ENCODE results near the gene DDX3X. TPM values are rescaled to one million over a fixed set of nuclear protein-coding genes. Genes with fewer than 3 reads are reported as not detected.
"Not testable (repeated sequence)": the region's sequence is repeated elsewhere in the genome, so short reads cannot be mapped to it uniquely, and the experiment has no call there.

Gene DDX3X
- total and polyA plus RNA-seq, 7 experiments from 2014 or later = 209 to 790 (median 295) TPM

DNA sequence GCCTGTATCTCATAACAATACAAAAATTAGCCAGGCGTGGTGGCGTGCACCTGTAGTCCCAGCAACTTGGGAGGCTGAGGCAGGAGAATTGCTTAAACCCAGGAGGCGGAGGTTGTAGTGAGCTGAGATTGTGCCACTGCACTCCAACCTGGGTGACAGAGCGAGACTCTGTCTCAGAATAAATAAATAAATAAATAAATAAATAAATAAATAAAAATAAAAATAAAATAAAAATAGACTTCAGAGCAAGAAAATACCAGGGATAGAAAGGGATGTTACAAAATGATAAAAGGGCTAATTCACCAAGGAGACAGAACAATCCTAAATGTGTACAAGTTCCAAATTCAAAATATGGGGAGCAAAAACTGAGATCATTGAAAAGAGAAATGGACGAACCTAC is 37.6 kb downstream of the DDX3X start:
- POLR2A ChIA-PET; DNase-seq; H3K27me3 ChIP-seq (ENCODE audit: control insufficient read depth in 2 of 2, insufficient read depth in 2 of 2, low read length in 2 of 2); H3K27me3 Mint-ChIP-seq; H3K36me3 Mint-ChIP-seq; H3K4me3 ChIP-seq (ENCODE audit: low read length); H3K4me1 Mint-ChIP-seq; ATAC-seq; H3K27ac Mint-ChIP-seq; CTCF ChIA-PET; H3K27ac ChIP-seq (ENCODE audit: low read depth, low read length); H3K36me3 ChIP-seq (ENCODE audit: control insufficient read depth in 2 of 3, insufficient read depth in 3 of 3, low read length in 3 of 3); H3K9me3 ChIP-seq (ENCODE audit: control insufficient read depth in 2 of 3, low read length in 3 of 3); intact Hi-C loops (cut with micrococcal nuclease); H3K4me1 ChIP-seq (ENCODE audit: control insufficient read depth in 2 of 2, insufficient read depth in 2 of 2, low read length in 2 of 2); H3K4me3 Mint-ChIP-seq; H3K9me3 Mint-ChIP-seq: not testable (repeated sequence)

- ATAC-seq (no peak), DNase-seq (no peak)
- H3K4me1 ChIP-seq (ENCODE audit: control insufficient read depth in 2 of 2, insufficient read depth in 2 of 2, low read length in 2 of 2) = no peaks in the 10 kb centered on the region
- no peaks in the 10 kb centered on the region for H3K36me3 Mint-ChIP-seq
- ChIA-PET POLR2A (interaction anchor here (0.9 to 1.3 kb wide), 2 partner anchors 9 to 33 kb away, joined by 3 read pairs; no protein-coding TSS in a partner anchor), CTCF (no interaction called here)
- H3K4me3 ChIP-seq (ENCODE audit: low read length) = no peak overlapping the region
- no peak overlapping the region for H3K27ac Mint-ChIP-seq
- H3K4me3 Mint-ChIP-seq = no peak overlapping the region
- H3K9me3 ChIP-seq (ENCODE audit: control insufficient read depth in 2 of 3, low read length in 3 of 3) = no peaks in the 10 kb centered on the region
- H3K9me3 Mint-ChIP-seq = peaks cover 0 to under 1% (median 0%) of the 10 kb centered on the region in 11 donors
- no peak overlapping the region for H3K27ac ChIP-seq (ENCODE audit: low read depth, low read length)
- H3K36me3 ChIP-seq (ENCODE audit: control insufficient read depth in 2 of 3, insufficient read depth in 3 of 3, low read length in 3 of 3) = no peaks in the 10 kb centered on the region
- no peaks in the 10 kb centered on the region for H3K27me3 ChIP-seq (ENCODE audit: control insufficient read depth in 2 of 2, insufficient read depth in 2 of 2, low read length in 2 of 2)
- peaks cover 0 to 6% (median 0%) of the 10 kb centered on the region in 7 donors for H3K4me1 Mint-ChIP-seq
- intact Hi-C loops (cut with micrococcal nuclease) = no loop called here
- no peaks in the 10 kb centered on the region for H3K27me3 Mint-ChIP-seq
Measured at GRCh38 chrX:41373989-41374606, 40.1 kb downstream of the DDX3X start.

DNA sequence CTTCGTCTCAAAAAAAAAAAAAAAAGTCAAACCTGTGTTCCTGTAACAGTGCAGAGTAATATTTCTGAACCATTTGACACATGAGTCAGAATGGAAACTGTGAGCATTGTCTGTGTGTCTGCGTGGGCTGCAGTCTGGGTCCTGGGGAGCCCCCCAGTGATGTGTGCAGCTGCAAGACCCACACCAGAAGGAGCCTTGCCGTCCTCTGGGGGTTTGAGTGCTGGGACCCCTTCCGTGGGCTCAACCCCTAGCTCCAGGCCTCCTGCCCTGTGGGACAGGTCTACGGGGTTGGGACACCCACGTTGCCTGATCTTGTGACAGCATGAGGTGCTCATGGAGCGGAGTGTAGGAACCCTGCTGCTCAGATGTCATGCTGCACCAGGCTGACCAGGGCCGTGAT is 43.7 kb downstream of the DDX3X start:
- CTCF ChIA-PET = no interaction called here
- no peaks in the 10 kb centered on the region for H3K9me3 Mint-ChIP-seq
- H3K4me3 ChIP-seq (ENCODE audit: low read length) = no peak overlapping the region
- intact Hi-C loops (cut with micrococcal nuclease) = no loop called here
- H3K27ac ChIP-seq (ENCODE audit: low read depth, low read length) = no peak overlapping the region
- no peaks in the 10 kb centered on the region for H3K27me3 Mint-ChIP-seq
- H3K36me3 ChIP-seq (ENCODE audit: control insufficient read depth in 2 of 3, insufficient read depth in 3 of 3, low read length in 3 of 3) = no peaks in the 10 kb centered on the region
- H3K4me3 Mint-ChIP-seq = no peak overlapping the region
- H3K9me3 ChIP-seq (ENCODE audit: control insufficient read depth in 2 of 3, low read length in 3 of 3) = no peaks in the 10 kb centered on the region
- ATAC-seq (no peak), DNase-seq (peak in 1 of 9 donors; percentile 40)
- H3K4me1 ChIP-seq (ENCODE audit: control insufficient read depth in 2 of 2, insufficient read depth in 2 of 2, low read length in 2 of 2) = peaks cover 0 to 1% of the 10 kb centered on the region in 2 donors
- H3K27ac Mint-ChIP-seq = peak overlapping the region in 1 of 9 donors; percentile 50
- H3K36me3 Mint-ChIP-seq = no peaks in the 10 kb centered on the region
- peaks cover 0 to 6% (median 0%) of the 10 kb centered on the region in 7 donors for H3K4me1 Mint-ChIP-seq
- POLR2A ChIA-PET = interaction anchor here (1.4 kb wide), 1 partner anchor 44 kb away, joined by 3 read pairs; no protein-coding TSS in a partner anchor
- no peaks in the 10 kb centered on the region for H3K27me3 ChIP-seq (ENCODE audit: control insufficient read depth in 2 of 2, insufficient read depth in 2 of 2, low read length in 2 of 2)

- ATAC-seq (peak; percentile 57), DNase-seq (no peak)
- no peaks in the 10 kb centered on the region for H3K27me3 ChIP-seq (ENCODE audit: control insufficient read depth in 2 of 2, insufficient read depth in 2 of 2, low read length in 2 of 2)
- H3K36me3 ChIP-seq (ENCODE audit: control insufficient read depth in 2 of 3, insufficient read depth in 3 of 3, low read length in 3 of 3) = no peaks in the 10 kb centered on the region
- peaks cover 0 to 5% of the 10 kb centered on the region in 2 donors for H3K4me1 ChIP-seq (ENCODE audit: control insufficient read depth in 2 of 2, insufficient read depth in 2 of 2, low read length in 2 of 2)
- Mint-ChIP-seq H3K4me1 (peaks cover 0 to 21% (median 16%) of the 10 kb centered on the region in 7 donors), H3K36me3 (peaks cover 0 to 3% (median 0%) of the 10 kb centered on the region in 5 donors), H3K27ac (peak overlapping the region in 3 of 9 donors; percentile 33 to 64 (median 54)), H3K9me3 (peaks cover 0 to 3% (median 0%) of the 10 kb centered on the region in 11 donors), H3K27me3 (no peaks in the 10 kb centered on the region), H3K4me3 (no peak overlapping the region)
- H3K4me3 ChIP-seq (ENCODE audit: low read length) = no peak overlapping the region
- ChIA-PET CTCF (no interaction called here), POLR2A (interaction anchor here (0.6 to 1.0 kb wide), 2 partner anchors 10 to 17 kb away, joined by 3 to 4 read pairs; no protein-coding TSS in a partner anchor)
- no peaks in the 10 kb centered on the region for H3K9me3 ChIP-seq (ENCODE audit: control insufficient read depth in 2 of 3, low read length in 3 of 3)
- intact Hi-C loops (cut with micrococcal nuclease) = loop anchor here (2.0 to 5.0 kb wide), 2 partner anchors 41 to 49 kb away; no protein-coding TSS in a partner anchor
- no peak overlapping the region for H3K27ac ChIP-seq (ENCODE audit: low read depth, low read length)
Measured at GRCh38 chrX:41381685-41382084, 47.7 kb downstream of the DDX3X start.

DNA sequence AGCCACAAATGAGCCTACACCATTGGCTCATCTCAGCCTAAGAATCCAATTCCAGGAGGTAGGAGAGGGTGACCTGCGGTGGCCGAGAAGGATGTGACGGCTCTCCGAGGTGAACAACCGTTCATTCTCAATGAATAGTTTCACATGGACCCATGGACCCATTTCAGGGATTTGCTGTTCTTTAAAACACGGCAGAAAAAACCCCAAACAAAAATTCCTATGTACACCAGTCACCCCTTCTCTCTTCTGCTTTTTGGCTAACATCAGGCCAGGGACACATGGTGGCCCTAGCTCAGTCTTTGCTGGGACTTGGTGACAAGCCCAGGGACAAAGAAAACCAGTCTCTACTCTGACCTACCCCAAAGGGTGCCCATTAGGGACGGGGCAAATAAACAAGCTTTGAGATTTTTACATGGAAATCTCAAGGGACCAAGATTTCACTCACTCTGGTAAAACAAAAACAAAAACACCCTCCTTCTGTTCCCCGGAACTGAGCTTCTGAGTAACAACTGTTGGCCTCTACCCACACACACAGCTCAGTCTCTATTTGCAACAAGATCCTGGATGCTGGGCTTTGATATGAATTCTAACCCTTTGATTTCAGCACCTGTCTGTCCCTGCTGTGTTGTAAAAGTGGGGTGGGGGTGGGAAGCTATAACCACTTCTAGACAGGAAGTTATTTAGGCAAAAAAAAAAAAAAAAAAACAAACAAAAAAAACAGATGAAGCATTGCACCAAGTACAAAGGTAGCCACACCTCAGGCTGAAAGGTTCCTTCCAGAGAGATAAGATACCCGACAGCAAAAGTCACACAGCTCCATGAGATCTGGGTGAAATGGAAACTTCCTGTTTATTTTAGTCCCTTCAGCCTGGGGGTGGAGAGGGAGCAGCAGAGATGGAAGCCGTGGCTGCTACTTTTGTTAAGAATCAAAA is 49.0 kb downstream of the DDX3X start:
- peaks cover 0 to 5% of the 10 kb centered on the region in 2 donors for H3K4me1 ChIP-seq (ENCODE audit: control insufficient read depth in 2 of 2, insufficient read depth in 2 of 2, low read length in 2 of 2)
- H3K4me3 ChIP-seq (ENCODE audit: low read length) = peak overlapping the region; percentile 30
- no peaks in the 10 kb centered on the region for H3K27me3 ChIP-seq (ENCODE audit: control insufficient read depth in 2 of 2, insufficient read depth in 2 of 2, low read length in 2 of 2)
- Mint-ChIP-seq H3K36me3 (peaks cover 0 to 3% (median 0%) of the 10 kb centered on the region in 5 donors), H3K4me3 (peak overlapping the region; percentile 56 to 87 (median 76)), H3K27ac (peak overlapping the region; percentile 77 to 98 (median 91)), H3K9me3 (peaks cover 0 to 6% (median 0%) of the 10 kb centered on the region in 11 donors), H3K27me3 (no peaks in the 10 kb centered on the region), H3K4me1 (peaks cover 0 to 21% (median 16%) of the 10 kb centered on the region in 7 donors)
- H3K27ac ChIP-seq (ENCODE audit: low read depth, low read length) = peak overlapping the region; percentile 28
- H3K36me3 ChIP-seq (ENCODE audit: control insufficient read depth in 2 of 3, insufficient read depth in 3 of 3, low read length in 3 of 3) = no peaks in the 10 kb centered on the region
- DNase-seq (peak in 7 of 9 donors; percentile 20 to 74 (median 48)), ATAC-seq (peak; percentile 73)
- CTCF ChIA-PET = interaction anchor here (1.3 kb wide), 1 partner anchor 26 kb away, joined by 4 read pairs; no protein-coding TSS in a partner anchor
- no peaks in the 10 kb centered on the region for H3K9me3 ChIP-seq (ENCODE audit: control insufficient read depth in 2 of 3, low read length in 3 of 3)
- intact Hi-C loops (cut with micrococcal nuclease) = loop anchor here (1.0 to 5.0 kb wide), 4 partner anchors 39 to 59 kb away; no protein-coding TSS in a partner anchor
- POLR2A ChIA-PET = interaction anchor here (0.7 to 2.6 kb wide), 7 partner anchors 9 to 54 kb away, joined by 3 to 16 read pairs (median 5); partner anchors contain the start of gene DDX3X

- peaks cover 0 to 21% (median 15%) of the 10 kb centered on the region in 7 donors for H3K4me1 Mint-ChIP-seq
- H3K36me3 Mint-ChIP-seq = peaks cover 0 to 3% (median 0%) of the 10 kb centered on the region in 5 donors
- peaks cover 0 to 7% (median 0%) of the 10 kb centered on the region in 11 donors for H3K9me3 Mint-ChIP-seq
- H3K9me3 ChIP-seq (ENCODE audit: control insufficient read depth in 2 of 3, low read length in 3 of 3) = no peaks in the 10 kb centered on the region
- H3K4me3 Mint-ChIP-seq = peak overlapping the region in 5 of 10 donors; percentile 18 to 87 (median 79)
- H3K4me3 ChIP-seq (ENCODE audit: low read length) = no peak overlapping the region
- CTCF ChIA-PET = interaction anchor here (1.3 kb wide), 1 partner anchor 25 kb away, joined by 4 read pairs; no protein-coding TSS in a partner anchor
- H3K27me3 ChIP-seq (ENCODE audit: control insufficient read depth in 2 of 2, insufficient read depth in 2 of 2, low read length in 2 of 2) = no peaks in the 10 kb centered on the region
- no peaks in the 10 kb centered on the region for H3K27me3 Mint-ChIP-seq
- no peaks in the 10 kb centered on the region for H3K36me3 ChIP-seq (ENCODE audit: control insufficient read depth in 2 of 3, insufficient read depth in 3 of 3, low read length in 3 of 3)
- POLR2A ChIA-PET = interaction anchor here (0.6 to 2.6 kb wide), 6 partner anchors 37 to 67 kb away, joined by 3 to 16 read pairs (median 6); partner anchors contain the start of gene DDX3X
- intact Hi-C loops (cut with micrococcal nuclease) = loop anchor here in 1 of 2 donors (5.0 kb wide), 1 partner anchor 38 kb away; no protein-coding TSS in a partner anchor
- H3K27ac ChIP-seq (ENCODE audit: low read depth, low read length) = no peak overlapping the region
- ATAC-seq = peak; percentile 79
- H3K27ac Mint-ChIP-seq = peak overlapping the region in 5 of 9 donors; percentile 36 to 98 (median 87)
- DNase-seq = peak; percentile 4 to 58 (median 26)
- peaks cover 0 to 5% of the 10 kb centered on the region in 2 donors for H3K4me1 ChIP-seq (ENCODE audit: control insufficient read depth in 2 of 2, insufficient read depth in 2 of 2, low read length in 2 of 2)
Measured at GRCh38 chrX:41384051-41384705, 50.2 kb downstream of the DDX3X start.
